GM11168 (cell line): ENCODE results near the gene GLYR1.
"Not testable (repeated sequence)": the region's sequence is repeated elsewhere in the genome, so short reads cannot be mapped to it uniquely, and the experiment has no call there.

Source experiments
- in situ Hi-C: fragments of 300-500 bp; cut with MboI; formaldehyde crosslinking; loops from one replicate; pipeline ENCODE4 v1.12.0; 2022; ENCODE audit warnings: low sequenced_read_pairs; ENCODE audit not compliant: unreplicated experiment

The GLYR1 gene

DNA sequence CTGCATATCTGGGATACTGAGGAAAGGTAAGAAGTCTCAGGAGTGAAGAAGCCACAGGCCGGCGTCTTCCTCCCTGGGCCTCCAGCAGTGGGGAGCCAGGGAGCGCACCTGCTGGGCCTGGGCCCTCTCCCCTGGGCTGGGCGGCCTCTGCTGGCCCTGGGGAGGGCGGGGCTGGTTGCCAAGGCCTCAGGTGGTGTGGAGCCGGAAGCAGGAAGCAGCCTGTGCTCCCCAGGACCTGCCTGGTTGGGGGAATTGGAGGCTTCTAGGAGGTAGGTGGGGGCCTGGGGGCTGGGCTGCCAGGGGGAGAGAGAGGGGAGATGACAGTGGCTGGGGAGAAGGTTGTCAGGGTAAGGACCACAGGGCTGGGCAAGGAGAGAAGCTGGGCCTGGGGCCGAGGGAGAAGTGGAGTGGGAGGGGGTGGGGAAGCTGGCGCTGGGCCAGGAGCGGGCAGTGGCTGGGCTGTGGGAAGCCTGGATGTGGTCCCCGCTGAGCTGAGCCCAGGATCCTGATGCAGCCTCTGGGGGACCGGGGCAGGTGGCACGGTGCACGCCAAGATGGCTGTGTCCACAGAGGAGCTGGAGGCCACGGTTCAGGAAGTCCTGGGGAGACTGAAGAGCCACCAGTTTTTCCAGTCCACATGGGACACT is 51.8 kb downstream of the GLYR1 start, which contains the start of gene SMIM22:
TSS of gene SMIM22 (plus strand) at position 189 of the 647 bp plus-strand sequence. CDS start at position 555, 366 bp downstream.
- in situ Hi-C loops, result no loop called here

DNA sequence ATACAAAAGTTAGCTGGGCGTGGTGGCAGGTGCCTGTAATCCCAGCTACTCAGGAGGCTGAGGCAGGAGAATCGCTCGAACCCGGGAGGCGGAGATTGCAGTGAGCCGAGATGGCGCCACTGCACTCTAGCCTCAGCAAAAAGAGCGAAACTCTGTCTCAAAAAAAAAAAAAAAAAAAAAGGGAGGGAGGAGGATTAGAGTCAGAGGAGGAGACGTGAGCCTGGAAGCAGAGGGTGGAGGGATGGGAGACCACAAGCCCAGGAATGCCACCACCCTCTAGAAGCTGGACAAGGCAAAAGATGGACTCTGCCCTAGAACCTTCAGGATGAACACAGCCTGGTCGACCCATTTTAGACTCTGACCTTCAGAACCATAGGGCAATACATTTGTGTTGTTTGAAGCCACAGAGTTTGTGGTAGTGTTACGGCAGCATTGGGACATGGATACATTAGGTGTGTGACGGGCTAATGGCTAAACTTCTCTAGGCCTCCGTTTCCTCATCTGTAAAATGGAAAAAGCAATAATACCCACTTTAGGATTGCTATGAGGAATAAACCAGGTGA is 54.1 kb downstream of the GLYR1 start:
- in situ Hi-C loops, result no loop called here

DNA sequence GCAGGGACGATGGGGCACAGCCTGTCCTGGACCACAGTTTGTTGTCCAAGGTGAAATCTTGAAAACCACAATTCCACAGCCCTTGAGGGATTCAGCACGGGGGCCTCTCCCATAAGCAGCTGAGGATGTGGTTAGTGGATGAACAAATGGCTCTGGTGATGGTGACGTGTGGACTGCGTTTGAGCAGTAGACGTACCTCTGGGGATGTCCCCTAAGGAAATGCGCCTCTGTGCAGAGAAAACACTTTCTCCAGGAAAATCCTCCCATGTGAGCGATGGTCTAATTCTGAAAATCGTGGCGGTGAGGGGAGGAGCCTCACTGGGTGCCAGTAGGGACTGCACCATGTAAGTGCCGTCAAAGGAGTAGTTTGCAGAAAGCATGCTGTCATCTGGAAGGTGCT is 56.2 kb downstream of the GLYR1 start:
- in situ Hi-C loops, result no loop called here

DNA sequence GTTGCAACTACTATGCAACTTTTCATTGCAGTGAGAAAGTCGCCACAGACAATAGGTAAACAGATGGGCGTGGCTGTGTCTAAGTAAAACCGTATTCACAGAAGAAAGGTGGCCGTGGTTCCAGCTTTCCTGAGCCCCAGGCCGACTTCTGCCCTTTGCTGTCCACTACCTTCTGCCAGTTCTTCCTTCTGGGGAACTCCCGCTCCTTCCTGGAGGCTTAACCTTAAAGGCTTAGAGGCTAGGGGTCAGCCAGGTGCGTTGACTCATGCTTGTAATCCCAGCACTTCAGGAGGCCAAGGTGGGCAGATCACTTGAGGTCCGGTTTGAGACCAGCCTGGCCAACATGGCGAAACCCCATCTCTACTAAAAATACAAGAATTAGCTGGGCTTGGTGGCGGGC is 56.8 kb downstream of the GLYR1 start:
- in situ Hi-C loops, result no loop called here

DNA sequence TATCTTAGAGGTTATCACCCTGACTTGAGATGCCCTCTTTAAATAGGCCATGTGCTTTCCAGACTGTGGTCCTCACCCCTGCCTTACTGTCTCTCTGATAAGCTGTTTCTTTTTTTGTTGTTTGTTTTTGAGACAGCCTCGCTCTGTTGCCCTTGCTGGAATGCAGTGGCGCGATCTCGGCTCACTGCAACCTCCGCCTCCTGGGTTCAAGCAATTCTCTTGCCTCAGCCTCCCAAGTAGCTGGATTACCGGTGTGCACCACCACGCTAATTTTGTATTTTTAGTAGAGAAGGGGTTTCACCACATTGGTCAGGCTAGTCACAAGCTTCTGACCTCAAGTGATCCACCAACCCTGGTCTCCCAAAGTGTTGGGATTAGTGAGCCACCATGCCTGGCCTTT is 58.2 kb downstream of the GLYR1 start:
- in situ Hi-C loops, result no loop called here

DNA sequence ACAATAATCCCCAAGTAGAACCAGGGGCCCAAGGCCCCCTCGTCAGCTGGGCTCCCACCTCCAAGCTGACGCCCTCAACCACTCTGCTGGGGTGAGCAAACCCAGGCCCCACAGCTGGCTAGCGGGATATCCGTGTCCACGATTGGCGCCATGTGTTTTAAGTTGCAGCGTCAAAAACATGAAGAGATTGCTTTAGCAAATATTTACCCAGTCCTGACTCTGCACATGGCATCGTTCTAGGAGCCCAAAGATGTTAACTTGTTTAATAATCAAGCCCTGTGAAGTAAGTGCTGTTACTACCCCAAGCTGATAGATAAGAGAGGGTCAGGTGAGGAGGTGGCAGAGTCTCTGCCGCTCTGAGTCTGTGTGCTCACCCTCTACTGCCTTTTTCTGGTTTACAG is 58.6 kb downstream of the GLYR1 start:
- in situ Hi-C loops, result no loop called here

DNA sequence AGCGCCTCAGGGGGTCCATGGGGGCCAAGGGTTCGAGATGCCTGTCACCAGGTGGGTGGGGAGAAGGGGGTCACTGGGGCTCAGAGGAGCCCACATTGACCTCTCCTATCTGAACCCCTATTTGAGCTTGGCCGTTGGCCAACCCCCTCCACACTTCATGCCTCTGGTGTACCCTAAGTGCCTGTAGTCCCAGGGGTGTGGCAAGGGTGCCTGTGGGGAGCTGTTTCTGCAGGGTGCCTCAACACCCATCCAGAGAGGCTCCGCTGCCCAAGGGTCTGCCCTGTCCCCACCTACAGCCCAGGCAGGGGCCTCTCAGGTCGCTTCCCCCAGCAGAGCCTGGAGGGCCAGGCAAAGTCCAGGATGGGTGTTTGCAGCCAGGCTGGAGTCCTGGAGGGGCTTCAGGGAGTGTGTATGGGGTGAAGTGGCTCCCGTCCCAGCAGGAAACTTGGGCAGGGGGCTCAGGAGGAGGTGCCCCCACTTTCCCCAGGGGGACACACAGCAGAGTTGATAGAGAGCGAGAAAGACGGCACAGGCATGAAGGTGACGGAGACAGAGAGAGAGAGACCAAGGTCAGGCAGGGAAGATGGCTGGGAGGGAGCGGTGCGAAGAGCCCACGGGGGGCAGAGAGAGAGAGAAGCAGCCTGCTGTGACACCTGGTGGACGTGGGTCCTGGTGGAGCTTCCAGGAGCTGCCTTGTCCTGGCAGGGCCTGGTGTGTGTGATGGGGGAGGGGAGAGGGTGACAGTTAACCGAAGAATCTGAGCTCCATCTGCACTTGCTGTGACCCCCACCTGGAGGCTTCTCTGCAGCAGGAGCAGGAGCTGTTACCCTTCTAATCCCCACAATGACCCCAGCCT is 59.2 kb downstream of the GLYR1 start, which contains the start of gene SEPTIN12:
TSS of gene SEPTIN12 (minus strand) at position 719 of the 856 bp plus-strand sequence. CDS start at position 19, 700 bp downstream.
- in situ Hi-C loops, result no loop called here

DNA sequence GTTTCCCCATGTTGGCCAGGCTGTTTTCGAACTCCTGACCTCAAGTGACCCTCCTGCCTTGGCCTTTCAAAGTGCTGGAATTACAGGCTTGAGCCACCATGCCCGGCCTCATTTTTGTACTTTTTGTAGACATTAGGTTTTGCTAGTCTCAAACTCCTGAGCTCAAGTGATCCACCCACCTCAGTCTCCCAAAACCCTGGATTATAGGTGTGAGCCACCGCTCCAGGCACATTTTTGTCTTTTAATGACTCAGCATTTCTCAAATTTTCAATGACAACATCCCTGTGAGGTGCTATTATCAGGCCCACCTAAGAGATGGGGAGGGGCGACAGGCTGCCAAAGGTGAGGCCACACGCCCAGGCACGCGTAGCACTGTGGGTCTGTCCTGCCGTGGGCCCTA is 60.0 kb downstream of the GLYR1 start:
- in situ Hi-C loops, result no loop called here

DNA sequence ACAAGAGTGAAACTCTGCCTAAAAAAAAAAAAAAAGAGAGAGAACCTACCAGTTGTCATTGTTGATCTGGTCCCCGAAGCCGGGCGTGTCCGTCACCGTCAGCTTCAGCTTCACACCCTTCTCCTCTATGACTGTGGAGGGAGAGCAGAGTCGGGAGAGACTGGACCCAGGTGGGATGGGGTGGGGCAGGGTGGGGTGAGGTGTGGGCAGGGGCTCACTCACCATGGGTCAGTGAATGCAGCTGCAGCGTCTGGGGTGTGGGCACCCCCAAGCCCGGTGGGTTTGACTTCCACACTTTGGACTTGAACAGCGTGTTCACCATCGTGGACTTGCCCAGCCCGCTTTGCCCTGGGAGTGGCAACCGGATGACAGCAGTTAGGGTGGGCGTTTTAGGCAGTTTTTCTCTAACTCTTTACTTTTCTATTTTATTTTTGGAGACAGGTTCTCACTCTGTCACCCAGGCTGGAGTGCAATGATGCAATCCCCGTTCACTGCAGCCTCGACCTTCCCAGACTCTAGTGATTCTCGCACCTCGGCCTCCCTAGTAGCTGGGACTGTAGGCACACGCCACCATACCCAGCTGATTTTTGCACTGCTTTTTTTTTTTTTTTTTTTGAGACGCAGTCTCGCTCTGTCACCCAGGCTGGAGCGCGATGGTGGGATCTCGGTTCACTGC is 61.2 kb downstream of the GLYR1 start:
- in situ Hi-C loops, result no loop called here

DNA sequence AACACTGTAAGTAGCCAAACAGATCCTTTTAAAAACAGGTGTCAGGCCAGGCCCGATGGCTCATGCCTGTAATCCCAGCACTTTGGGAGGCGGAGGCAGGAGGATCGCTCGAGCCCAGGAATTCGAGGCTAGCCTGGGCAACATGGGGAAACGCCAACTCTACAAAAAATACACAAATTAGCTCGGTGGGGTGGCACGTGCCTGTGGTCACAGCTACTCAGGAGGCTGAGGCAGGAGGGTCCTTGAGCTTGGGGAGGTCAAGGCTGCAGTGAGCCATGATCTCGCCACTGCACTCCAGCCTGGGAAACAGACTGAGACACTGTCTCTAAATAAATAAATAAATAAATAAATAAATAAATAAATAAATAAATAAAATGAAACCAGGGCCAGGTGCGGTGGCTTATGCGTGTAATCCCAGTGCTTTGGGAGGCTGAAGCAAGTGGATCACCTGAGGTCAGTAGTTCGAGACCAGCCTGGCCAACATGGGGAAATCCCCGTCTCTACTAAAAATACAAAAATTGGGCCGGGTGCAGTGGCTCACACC is 62.6 kb downstream of the GLYR1 start:
- in situ Hi-C loops, result not testable (repeated sequence)

DNA sequence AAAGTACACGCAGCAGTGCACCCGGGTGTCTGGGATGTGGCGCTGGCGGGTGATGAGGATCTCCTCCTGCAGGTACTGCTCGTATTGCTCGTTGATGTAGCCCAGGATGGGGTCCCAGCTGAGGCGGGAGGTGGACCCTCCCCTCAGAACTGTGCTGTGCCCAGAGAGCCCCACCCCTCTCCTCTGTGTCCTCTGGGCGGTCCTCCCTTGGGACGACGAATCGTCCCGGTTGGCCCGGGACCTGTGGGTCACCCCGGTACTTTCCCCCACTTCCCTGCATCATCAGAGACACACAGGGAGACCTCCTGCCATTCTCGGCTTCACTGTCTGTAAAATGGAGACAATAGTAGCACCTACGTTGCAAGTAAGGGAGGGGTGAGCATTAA is 63.1 kb downstream of the GLYR1 start:
- in situ Hi-C loops, result no loop called here

DNA sequence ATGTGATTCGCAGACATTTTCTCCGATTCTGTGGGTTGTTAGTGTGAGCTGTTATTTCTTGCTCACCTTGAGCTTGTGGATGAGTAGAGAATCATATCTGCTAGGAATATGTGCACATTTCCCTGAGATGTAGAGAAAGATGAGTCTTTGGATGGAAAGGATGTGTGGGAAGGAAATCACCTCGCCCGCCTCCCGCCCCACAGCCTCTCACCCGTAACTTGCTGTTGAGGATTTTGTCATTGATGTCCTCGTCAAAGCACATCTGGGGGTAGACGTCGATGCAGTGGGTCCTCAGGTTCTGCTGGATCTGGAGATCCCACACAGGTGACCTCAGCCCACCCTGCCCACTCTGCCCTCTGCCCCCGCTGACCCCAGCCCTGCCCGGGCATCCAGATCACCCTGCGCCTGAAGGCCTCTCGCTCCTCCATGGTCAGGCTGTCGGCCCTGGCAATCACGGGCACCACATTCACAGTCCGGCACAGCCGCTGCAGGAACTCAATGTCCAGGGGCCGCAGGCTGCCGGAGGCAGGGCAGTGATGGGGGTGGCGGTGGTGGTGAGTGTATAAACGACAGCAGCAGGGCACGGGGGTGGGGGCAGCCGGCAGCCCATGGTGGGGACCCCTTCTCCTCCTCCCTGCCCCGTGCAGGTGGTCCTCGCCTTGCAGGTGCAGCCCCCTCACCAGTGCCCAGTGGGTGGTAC is 63.7 kb downstream of the GLYR1 start:
- in situ Hi-C loops, result no loop called here

DNA sequence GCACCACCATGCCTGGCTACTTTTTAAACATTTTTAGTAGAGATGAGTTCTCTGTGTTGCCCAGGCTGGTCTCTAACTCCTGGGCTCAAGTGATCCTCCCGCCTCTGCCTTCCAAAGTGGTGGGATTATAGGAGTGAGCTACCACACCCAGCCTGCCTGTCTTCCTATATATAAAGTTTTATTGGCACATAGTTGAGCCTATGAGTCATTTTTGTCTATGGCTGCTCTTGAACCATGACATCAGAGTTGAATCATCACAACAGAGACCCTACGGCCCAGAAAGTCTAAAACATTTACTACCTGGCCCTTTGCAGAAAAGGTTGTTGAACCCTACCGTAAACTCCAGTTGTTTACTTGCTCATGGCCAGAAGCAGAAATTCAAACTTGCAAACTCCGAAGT is 66.9 kb downstream of the GLYR1 start:
- in situ Hi-C loops, result no loop called here

DNA sequence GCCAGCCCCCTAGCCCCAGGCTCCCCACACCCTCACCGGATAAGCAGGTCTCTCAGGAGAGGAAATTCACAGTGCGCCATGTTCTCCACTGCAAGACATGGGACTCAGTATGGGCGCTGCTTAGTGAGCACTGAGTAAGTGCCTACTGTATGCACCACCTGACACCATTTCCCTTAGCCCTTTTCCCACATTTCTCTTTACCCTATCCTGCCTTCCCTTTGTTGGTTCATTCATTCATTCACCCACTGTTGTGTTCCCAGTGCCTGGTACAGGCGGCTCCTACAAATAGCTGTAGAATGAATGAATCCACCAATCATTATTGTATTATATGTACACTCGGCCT is 69.1 kb downstream of the GLYR1 start:
- in situ Hi-C loops, result no loop called here

DNA sequence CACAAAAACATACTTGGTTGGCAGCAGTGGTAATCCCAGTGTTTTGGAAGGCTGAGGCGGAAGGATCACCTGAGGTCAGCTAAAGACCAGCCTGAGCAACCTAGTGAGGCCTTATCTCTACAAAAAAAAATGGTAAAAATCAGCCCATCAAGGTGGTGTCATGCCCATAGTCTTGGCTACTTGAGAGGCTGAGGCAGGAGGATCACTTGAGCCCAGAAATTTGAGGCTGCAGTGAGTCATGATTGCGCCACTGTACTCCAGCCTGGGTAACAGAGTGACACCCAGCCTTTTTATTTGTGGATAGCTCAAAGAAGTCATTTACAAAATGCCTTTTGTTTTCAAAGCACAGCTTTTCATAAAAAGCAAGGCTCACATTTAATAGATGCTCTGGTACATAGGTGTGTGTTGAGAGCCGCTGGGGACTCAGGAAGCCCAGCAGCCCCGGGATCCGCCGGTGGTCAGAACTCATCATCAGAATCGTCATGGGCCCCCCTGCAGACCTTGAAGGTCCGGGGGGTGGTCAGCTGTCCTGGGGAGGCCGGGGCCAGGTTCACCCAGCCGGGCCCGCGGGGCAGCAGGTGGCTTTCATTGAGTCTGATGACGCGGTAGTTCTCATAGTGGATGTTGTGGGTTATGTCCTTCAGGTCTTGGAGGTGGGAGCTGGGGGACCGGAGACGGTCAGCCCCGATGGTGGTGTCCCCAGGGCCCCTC is 69.6 kb downstream of the GLYR1 start:
- in situ Hi-C loops, result no loop called here

DNA sequence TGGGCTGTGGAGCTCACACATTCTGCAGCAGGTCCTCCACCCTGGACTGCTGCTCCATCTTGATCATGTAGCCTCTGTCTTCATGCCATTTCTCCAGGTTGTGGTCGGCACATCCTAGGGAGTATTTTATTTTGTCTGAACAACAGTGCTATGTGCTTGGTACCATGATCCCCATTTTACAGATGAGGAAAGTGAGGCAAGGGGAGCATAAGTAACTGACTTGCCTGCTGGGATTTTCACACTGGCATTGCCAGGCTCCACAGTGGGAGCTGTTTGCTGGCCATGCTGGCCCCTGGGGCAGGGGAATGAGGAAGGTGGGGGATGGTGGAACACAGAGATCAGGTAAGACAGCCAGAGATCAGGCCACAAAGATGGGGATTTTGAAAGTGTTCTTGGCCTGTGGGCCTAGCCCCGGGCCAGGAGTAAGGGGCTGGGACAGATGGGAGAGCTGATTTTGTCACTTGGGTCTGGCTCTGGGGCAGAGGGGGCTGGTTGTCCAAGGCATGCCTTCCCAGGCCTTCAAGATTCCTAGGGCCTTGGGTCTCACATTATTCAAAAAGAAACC is 70.9 kb downstream of the GLYR1 start:
- in situ Hi-C loops, result no loop called here

DNA sequence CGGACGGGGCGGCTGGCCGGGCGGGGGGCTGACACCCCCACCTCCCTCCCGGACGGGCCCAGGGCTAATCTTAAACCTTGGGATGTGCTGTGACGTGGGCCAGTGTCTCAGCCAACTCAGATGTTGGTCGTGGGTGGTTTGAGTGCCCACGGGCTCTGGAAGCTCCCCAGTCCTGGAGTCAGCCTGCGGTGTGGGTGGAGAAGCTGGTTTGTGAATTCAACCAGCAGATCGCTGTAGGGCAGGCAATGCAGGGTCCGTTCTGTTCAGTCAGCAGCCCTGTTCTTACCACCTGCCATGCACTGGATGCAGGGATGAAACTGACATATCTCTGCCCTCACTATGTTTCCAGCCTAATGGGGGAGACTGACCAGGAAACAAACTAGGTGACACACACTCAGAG is 72.1 kb downstream of the GLYR1 start:
- in situ Hi-C loops, result no loop called here

DNA sequence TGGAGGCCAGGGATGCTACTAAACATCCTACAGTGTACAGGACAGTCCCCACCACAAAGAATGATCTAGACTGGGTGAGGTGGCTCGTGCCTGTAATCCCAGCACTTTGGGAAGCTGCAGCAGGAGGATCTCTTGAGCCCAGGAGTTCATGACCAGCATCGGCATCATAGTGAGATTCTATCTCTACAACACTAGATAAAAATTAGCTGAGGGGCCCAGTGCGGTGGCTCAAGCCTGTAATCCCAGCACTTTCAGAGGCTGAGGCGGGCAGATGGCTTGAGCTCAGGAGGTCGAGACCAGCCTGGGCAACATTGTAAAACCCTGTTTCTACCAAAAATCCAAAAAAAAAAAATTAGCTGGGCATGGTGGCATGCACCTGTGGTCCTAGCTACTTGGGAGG is 74.7 kb downstream of the GLYR1 start:
- in situ Hi-C loops, result no loop called here

DNA sequence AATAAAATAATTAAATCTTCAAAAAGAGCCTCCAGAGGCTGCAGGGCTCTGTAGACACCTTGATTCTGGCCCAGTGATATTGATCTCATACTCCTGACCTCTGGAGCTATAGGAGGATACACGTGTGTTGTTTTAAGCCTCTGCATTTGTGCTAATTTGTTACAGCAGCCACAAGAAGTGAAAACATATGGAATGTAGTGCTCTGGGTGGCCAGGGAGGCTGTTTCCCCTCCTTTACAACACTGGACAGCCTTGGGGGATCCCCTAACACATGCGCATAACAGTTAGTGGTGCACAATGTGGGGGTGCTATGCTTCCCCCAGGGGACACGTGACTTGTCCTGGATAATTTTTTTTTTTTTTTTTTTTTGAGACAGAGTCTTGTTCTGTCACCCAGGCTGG is 75.4 kb downstream of the GLYR1 start:
- in situ Hi-C loops, result no loop called here
